ENCODE measurements around the gene PLXNA1. TPM values are rescaled to one million over a fixed set of nuclear protein-coding genes. Genes with fewer than 3 reads are reported as not detected.

The PLXNA1 gene
- polyA plus RNA-seq, 6 donors from 2014 or later, result 0.08 to 0.76 (median 0.28) TPM; not detected in 1

- Mint-ChIP-seq H3K4me3 (no peak overlapping the region), H3K36me3 (peaks cover 0 to 8% of the 10 kb centered on the region in 2 donors), H3K27me3 (no peaks in the 10 kb centered on the region), H3K9me3 (no peaks in the 10 kb centered on the region), H3K4me1 (no peaks in the 10 kb centered on the region), H3K27ac (peak overlapping the region in 1 of 6 donors; percentile 62)
- DNase-seq (no peak), ATAC-seq (ENCODE audit: low read depth in 2 of 2) (no peak)
Measured at GRCh38 chr3:127006781-127007436, 24.0 kb downstream of the PLXNA1 start.

DNA sequence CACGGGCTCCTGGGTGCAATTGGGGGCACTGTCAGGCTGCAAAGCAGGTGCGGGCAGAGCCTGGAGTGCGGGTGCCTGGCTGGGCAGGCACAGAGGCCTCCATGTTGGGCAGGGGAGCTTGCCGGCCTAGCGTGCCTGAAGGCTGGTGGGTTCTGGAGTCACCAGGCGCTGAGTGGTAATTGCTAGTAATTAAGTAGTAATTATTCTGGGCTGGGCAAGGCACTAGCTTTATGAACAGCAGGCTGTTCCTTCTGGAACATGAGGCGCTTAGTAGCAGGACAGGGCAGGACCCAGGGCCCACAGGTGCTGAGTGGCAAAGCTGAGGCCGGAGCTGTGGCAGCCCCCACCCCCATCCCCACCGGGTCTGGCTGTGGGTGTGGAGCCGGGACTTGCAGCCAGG, 25.3 kb downstream of the PLXNA1 start:
- ATAC-seq (ENCODE audit: low read depth in 2 of 2) (no peak), DNase-seq (no peak)
- Mint-ChIP-seq H3K4me1 (no peaks in the 10 kb centered on the region), H3K9me3 (no peaks in the 10 kb centered on the region), H3K27me3 (no peaks in the 10 kb centered on the region), H3K4me3 (no peak overlapping the region), H3K36me3 (peaks cover 0 to 8% of the 10 kb centered on the region in 2 donors), H3K27ac (no peak overlapping the region)

DNA sequence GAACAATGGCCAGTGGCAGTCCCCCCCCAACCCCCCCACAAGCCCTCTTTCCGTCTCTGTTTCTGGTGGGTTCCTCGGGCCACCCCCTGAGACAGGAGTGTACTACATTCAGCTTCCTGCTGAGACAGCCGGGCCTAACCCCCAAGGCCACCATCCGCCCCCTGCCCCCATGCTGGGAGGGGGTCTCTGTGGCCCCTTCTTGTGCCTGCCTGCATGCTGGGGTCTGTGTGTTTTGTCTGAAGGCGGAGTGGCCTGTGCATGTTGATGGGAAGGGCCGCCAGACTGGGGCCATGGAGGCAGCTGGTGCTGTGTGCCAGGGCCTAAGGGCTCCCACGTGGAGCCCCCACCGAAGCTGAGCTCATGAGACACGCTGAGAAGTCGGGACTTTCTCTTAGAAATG, 26.6 kb downstream of the PLXNA1 start:
- DNase-seq (no peak), ATAC-seq (ENCODE audit: low read depth in 2 of 2) (no peak)
- Mint-ChIP-seq H3K9me3 (no peaks in the 10 kb centered on the region), H3K27me3 (no peaks in the 10 kb centered on the region), H3K4me1 (no peaks in the 10 kb centered on the region), H3K27ac (no peak overlapping the region), H3K36me3 (peaks cover 0 to 8% of the 10 kb centered on the region in 2 donors), H3K4me3 (no peak overlapping the region)

GRCh38 chr3:127011270-127011992, 28.5 kb downstream of the PLXNA1 start:
- Mint-ChIP-seq H3K27me3 (no peaks in the 10 kb centered on the region), H3K36me3 (peaks cover 0 to 8% of the 10 kb centered on the region in 2 donors), H3K27ac (peak overlapping the region in 1 of 6 donors; percentile 86), H3K9me3 (no peaks in the 10 kb centered on the region), H3K4me3 (no peak overlapping the region), H3K4me1 (peaks cover 3 to 14% (median 6%) of the 10 kb centered on the region in 3 donors)
- ATAC-seq (ENCODE audit: low read depth in 2 of 2) (no peak), DNase-seq (no peak)

DNA sequence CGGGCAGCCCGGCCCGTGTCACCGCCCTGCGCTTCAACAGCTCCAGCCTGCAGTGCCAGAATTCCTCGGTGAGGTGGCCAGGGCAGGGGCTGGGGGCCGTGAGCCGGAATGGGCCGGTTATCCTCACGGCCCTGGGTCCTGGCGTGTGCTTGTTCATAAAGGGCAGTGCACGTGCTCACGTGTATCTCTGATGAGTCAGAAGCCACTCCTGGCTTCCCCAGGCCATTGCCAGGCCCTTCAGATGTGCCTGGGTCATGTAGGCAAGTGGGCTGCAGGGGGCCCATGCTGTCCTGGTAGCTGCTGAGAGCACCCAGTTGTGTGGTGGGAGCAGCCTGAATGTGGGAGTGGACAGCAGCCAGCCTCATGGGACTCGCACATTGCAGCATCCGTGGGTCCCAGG, 29.2 kb downstream of the PLXNA1 start:
- Mint-ChIP-seq H3K36me3 (peaks cover 0 to 6% of the 10 kb centered on the region in 2 donors), H3K4me1 (peaks cover 3 to 14% (median 6%) of the 10 kb centered on the region in 3 donors), H3K9me3 (no peaks in the 10 kb centered on the region), H3K27ac (no peak overlapping the region), H3K4me3 (no peak overlapping the region), H3K27me3 (no peaks in the 10 kb centered on the region)
- DNase-seq (no peak), ATAC-seq (ENCODE audit: low read depth in 2 of 2) (no peak)

- H3K9me3 Mint-ChIP-seq, result no peaks in the 10 kb centered on the region
- DNase-seq (no peak), ATAC-seq (ENCODE audit: low read depth in 2 of 2) (no peak)
- H3K27ac Mint-ChIP-seq, result no peak overlapping the region
- H3K27me3 Mint-ChIP-seq, result no peaks in the 10 kb centered on the region
- peaks cover 3 to 14% (median 6%) of the 10 kb centered on the region in 3 donors for H3K4me1 Mint-ChIP-seq
- H3K4me3 Mint-ChIP-seq, result no peak overlapping the region
- H3K36me3 Mint-ChIP-seq, result peaks cover 0 to 6% of the 10 kb centered on the region in 2 donors
Measured at GRCh38 chr3:127013181-127013580, 30.3 kb downstream of the PLXNA1 start.

DNA sequence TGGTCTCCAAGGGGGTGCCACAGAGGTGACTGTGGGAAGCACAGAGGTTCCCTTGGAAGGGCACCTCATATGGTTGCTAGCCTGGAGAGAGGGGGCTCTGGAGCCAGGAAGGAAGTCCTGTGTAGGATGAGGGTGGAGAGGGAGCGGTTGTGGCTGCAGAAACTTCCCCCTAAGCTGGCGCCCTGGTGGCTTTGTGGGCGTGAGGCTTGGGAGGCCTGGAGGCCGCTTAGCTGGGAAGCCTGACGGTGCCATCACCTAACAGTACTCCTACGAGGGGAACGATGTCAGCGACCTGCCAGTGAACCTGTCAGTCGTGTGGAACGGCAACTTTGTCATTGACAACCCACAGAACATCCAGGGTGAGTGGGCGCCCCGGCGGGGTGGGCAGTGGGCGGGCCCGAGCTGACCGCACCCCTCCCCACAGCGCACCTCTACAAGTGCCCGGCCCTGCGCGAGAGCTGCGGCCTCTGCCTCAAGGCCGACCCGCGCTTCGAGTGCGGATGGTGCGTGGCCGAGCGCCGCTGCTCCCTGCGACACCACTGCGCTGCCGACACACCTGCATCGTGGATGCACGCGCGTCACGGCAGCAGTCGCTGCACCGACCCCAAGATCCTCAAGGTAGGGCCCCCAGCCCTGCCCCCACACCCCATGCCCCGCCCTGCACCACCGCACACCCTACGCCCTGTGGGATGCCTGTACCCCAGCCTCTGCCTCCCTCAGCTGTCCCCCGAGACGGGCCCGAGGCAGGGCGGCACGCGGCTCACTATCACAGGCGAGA, 31.0 kb downstream of the PLXNA1 start:
- Mint-ChIP-seq H3K36me3 (peaks cover 0 to 6% of the 10 kb centered on the region in 2 donors), H3K4me3 (no peak overlapping the region), H3K9me3 (no peaks in the 10 kb centered on the region), H3K27me3 (no peaks in the 10 kb centered on the region), H3K27ac (peak overlapping the region in 1 of 6 donors; percentile 84), H3K4me1 (peaks cover 3 to 14% (median 6%) of the 10 kb centered on the region in 3 donors)
- ATAC-seq (ENCODE audit: low read depth in 2 of 2), result no peak
- no peak for DNase-seq

DNA sequence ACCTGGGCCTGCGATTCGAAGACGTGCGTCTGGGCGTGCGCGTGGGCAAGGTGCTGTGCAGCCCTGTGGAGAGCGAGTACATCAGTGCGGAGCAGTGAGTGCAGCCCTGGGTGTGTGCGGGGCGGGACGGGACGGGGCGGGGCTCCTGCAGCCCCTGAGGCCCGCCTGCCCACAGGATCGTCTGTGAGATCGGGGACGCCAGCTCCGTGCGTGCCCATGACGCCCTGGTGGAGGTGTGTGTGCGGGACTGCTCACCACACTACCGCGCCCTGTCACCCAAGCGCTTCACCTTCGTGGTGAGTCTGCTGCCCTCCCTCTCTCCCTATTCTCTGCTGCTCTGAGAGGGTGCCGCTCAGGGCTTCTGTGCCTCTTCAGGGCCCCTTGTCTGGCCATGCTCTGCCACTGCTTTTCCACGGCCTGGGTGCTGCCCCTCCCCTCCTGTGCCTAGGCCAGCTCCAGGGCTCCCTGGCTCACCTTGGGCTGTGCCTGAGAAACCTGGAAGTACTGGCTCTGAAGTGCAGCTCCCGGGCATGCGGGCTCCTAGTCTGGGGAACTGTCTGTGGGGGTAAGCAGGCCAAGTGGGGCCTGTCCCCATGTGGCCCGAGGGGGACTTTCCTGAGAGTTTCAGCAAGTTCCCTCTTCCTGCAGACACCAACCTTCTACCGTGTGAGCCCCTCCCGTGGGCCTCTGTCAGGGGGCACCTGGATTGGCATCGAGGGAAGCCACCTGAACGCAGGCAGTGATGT, 31.8 kb downstream of the PLXNA1 start:
- ATAC-seq (ENCODE audit: low read depth in 2 of 2) (peak in 1 of 2 donors; percentile 40), DNase-seq (no peak)
- Mint-ChIP-seq H3K27ac (peak overlapping the region in 2 of 6 donors; percentile 31 to 69), H3K36me3 (peaks cover 0 to 6% of the 10 kb centered on the region in 2 donors), H3K4me3 (no peak overlapping the region), H3K4me1 (peaks cover 3 to 14% (median 6%) of the 10 kb centered on the region in 3 donors), H3K9me3 (no peaks in the 10 kb centered on the region), H3K27me3 (no peaks in the 10 kb centered on the region)

DNA sequence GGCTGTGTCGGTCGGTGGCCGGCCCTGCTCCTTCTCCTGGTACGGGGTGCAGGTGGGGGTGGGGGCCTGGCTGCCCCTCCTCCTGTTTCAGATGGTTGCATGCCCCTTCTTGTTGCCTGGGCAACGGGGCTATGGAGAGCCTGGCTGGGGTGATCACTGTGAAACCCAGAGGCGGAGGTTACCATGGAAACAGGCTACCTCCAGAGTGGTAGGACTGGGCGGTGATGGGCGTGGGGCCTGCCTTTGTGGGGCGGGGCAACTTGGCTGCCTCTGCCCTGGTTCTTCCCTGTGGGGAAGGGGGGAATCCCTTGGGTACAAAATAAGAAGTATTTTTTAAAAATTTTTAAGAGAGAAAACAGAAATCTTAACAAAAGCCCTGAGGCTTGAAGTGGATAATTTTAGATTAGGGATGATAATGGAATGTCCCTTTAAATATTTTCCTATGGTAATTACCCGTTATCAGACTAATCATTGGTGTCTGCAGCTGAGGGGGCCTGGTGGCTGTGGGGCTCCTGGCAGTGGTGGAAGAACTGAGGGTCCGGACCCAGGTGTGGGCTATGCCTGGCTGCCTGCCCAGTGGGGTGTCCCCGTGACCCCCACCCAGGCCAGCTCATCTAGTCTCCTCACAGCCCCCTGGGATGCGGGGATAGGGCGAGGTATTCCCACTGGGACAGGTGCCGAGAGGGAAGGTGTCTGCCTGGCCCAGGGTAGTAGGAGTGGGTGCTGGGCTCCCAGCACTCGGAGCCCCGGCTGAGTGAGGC, 32.5 kb downstream of the PLXNA1 start:
- no peaks in the 10 kb centered on the region for H3K9me3 Mint-ChIP-seq
- no peak overlapping the region for H3K4me3 Mint-ChIP-seq
- H3K27me3 Mint-ChIP-seq, result no peaks in the 10 kb centered on the region
- DNase-seq, result no peak
- peaks cover 0 to 6% of the 10 kb centered on the region in 2 donors for H3K36me3 Mint-ChIP-seq
- ATAC-seq (ENCODE audit: low read depth in 2 of 2), result peak in 1 of 2 donors; percentile 50
- H3K4me1 Mint-ChIP-seq, result peaks cover 3 to 14% (median 6%) of the 10 kb centered on the region in 3 donors
- H3K27ac Mint-ChIP-seq, result peak overlapping the region in 2 of 6 donors; percentile 30 to 31

DNA sequence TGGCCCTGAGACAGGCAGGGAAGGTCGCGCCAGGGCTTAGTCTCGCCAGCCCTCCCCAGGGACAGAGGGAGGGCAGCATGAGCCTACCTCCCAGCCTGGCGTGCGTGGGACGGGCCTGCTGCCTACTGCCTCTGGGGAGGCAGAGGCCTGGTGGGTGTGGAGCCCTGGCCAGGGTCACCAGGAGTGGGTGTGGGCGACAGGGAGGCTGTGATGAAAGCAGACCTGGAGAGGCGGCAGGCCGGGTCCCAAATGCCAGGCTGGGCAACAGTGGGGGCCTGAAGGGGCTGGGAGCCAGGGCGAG, 33.1 kb downstream of the PLXNA1 start:
- H3K4me3 Mint-ChIP-seq, result no peak overlapping the region
- no peak overlapping the region for H3K27ac Mint-ChIP-seq
- DNase-seq (no peak), ATAC-seq (ENCODE audit: low read depth in 2 of 2) (no peak)
- H3K4me1 Mint-ChIP-seq, result peaks cover 3 to 14% (median 6%) of the 10 kb centered on the region in 3 donors
- H3K27me3 Mint-ChIP-seq, result no peaks in the 10 kb centered on the region
- H3K9me3 Mint-ChIP-seq, result no peaks in the 10 kb centered on the region
- peaks cover 0 to 6% of the 10 kb centered on the region in 2 donors for H3K36me3 Mint-ChIP-seq

GRCh38 chr3:127016461-127016860, 33.5 kb downstream of the PLXNA1 start:
- H3K4me1 Mint-ChIP-seq, result peaks cover 3 to 14% (median 6%) of the 10 kb centered on the region in 3 donors
- H3K36me3 Mint-ChIP-seq, result peaks cover 0 to 6% of the 10 kb centered on the region in 2 donors
- no peaks in the 10 kb centered on the region for H3K9me3 Mint-ChIP-seq
- no peaks in the 10 kb centered on the region for H3K27me3 Mint-ChIP-seq
- ATAC-seq (ENCODE audit: low read depth in 2 of 2), result no peak
- no peak overlapping the region for H3K27ac Mint-ChIP-seq
- no peak for DNase-seq
- H3K4me3 Mint-ChIP-seq, result no peak overlapping the region

GRCh38 chr3:127017229-127017628, 34.3 kb downstream of the PLXNA1 start:
- DNase-seq (no peak), ATAC-seq (ENCODE audit: low read depth in 2 of 2) (no peak)
- H3K27ac Mint-ChIP-seq, result no peak overlapping the region
- peak overlapping the region in 1 of 8 donors; percentile 26 for H3K4me3 Mint-ChIP-seq
- no peaks in the 10 kb centered on the region for H3K9me3 Mint-ChIP-seq
- H3K36me3 Mint-ChIP-seq, result peaks cover 0 to 6% of the 10 kb centered on the region in 2 donors
- no peaks in the 10 kb centered on the region for H3K27me3 Mint-ChIP-seq
- H3K4me1 Mint-ChIP-seq, result peaks cover 3 to 14% (median 6%) of the 10 kb centered on the region in 3 donors
